A673 (cell line): ENCODE results near the gene NAALADL2.

ENCODE experiments used
- CTCF ChIP-seq: fragments of 300-800, 200-600 bp; sonication (generic); conservative IDR thresholded peaks from 2 replicates; pipeline ENCODE4 v1.5.1; 2017; ENCODE audit warnings: low read depth, mild to moderate bottlenecking, antibody characterized with exemption, low read length, moderate library complexity, mixed read lengths
- EZH2 ChIP-seq: fragments of 200-600 bp; sonication (generic); IDR thresholded peaks from 2 replicates; pipeline ENCODE4 v1.6.1; 2017; ENCODE audit warnings: borderline replicate concordance, low read depth, mild to moderate bottlenecking, mixed read lengths, antibody characterized with exemption, low read length; ENCODE audit not compliant: poor library complexity, severe bottlenecking

- TF ChIP-seq CTCF: no peak
- no peak for TF ChIP-seq EZH2
These were observed 552.3 kb downstream of the NAALADL2 start for GRCh38 chr3:175411405-175411804.
